Osteocyte (in vitro differentiated cells): ENCODE results near the gene TCF25. TPM values are rescaled to one million over a fixed set of nuclear protein-coding genes. Genes with fewer than 3 reads are reported as not detected.

ENCODE experiments used
- DNase-seq: peaks from one replicate; pipeline ENCODE4 v3.0.0; 2021; ENCODE audit warnings: mixed read lengths; ENCODE audit not compliant: unreplicated experiment; ENCODE audit errors: extremely low spot score
- H3K27ac Mint-ChIP-seq: one replicate; pipeline ENCODE4 v1.8.0; 2021; ENCODE audit warnings: mild to moderate bottlenecking, mixed read lengths; ENCODE audit not compliant: unreplicated experiment
- H3K27me3 Mint-ChIP-seq: one replicate; pipeline ENCODE4 v1.8.0; 2021; ENCODE audit warnings: mixed read lengths; ENCODE audit not compliant: unreplicated experiment
- H3K36me3 Mint-ChIP-seq: one replicate; pipeline ENCODE4 v1.8.0; 2021; ENCODE audit warnings: mixed read lengths; ENCODE audit not compliant: unreplicated experiment
- H3K4me1 Mint-ChIP-seq: one replicate; pipeline ENCODE4 v1.8.0; 2021; ENCODE audit warnings: mixed read lengths; ENCODE audit not compliant: unreplicated experiment
- H3K4me3 Mint-ChIP-seq: one replicate; pipeline ENCODE4 v1.8.0; 2021; ENCODE audit warnings: mild to moderate bottlenecking, moderate library complexity, mixed read lengths; ENCODE audit not compliant: unreplicated experiment
- H3K9me3 Mint-ChIP-seq: one replicate; pipeline ENCODE4 v1.8.0; 2021; ENCODE audit warnings: mixed read lengths; ENCODE audit not compliant: unreplicated experiment
- CTCF ChIP-seq: fragments of 200-600 bp; sonication (generic); IDR thresholded peaks from 2 replicates; pipeline ENCODE4 v1.5.0; 2021; ENCODE audit warnings: antibody characterized with exemption, mild to moderate bottlenecking, moderate library complexity
- total RNA-seq: library from RNA; stranded (reverse); gene quantifications from 2 replicates; pipeline ENCODE4 v1.2.1, GENCODE V29; 2021

TCF25 gene
- total RNA-seq, 1 donor from 2014 or later, result 251 TPM

- peaks cover 27% of the 10 kb centered on the region for H3K36me3 Mint-ChIP-seq
- no peak for TF ChIP-seq CTCF
- H3K9me3 Mint-ChIP-seq, result no peaks in the 10 kb centered on the region
- no peaks in the 10 kb centered on the region for H3K27me3 Mint-ChIP-seq
- no peak overlapping the region for H3K27ac Mint-ChIP-seq
- DNase-seq, result no peak
- H3K4me1 Mint-ChIP-seq, result no peaks in the 10 kb centered on the region
- H3K4me3 Mint-ChIP-seq, result no peak overlapping the region
Measured at GRCh38 chr16:89890200-89890599, 16.8 kb downstream of the TCF25 start.

- H3K9me3 Mint-ChIP-seq, result no peaks in the 10 kb centered on the region
- H3K4me1 Mint-ChIP-seq, result no peaks in the 10 kb centered on the region
- H3K4me3 Mint-ChIP-seq, result no peak overlapping the region
- no peaks in the 10 kb centered on the region for H3K27me3 Mint-ChIP-seq
- H3K36me3 Mint-ChIP-seq, result peaks cover 28% of the 10 kb centered on the region
- H3K27ac Mint-ChIP-seq, result no peak overlapping the region
- no peak for TF ChIP-seq CTCF
- no peak for DNase-seq
Measured at GRCh38 chr16:89890886-89891657, 17.7 kb downstream of the TCF25 start.

GRCh38 chr16:89892055-89892630, 18.8 kb downstream of the TCF25 start:
- no peak overlapping the region for H3K27ac Mint-ChIP-seq
- no peaks in the 10 kb centered on the region for H3K4me1 Mint-ChIP-seq
- no peaks in the 10 kb centered on the region for H3K9me3 Mint-ChIP-seq
- peaks cover 29% of the 10 kb centered on the region for H3K36me3 Mint-ChIP-seq
- no peak for DNase-seq
- no peak overlapping the region for H3K4me3 Mint-ChIP-seq
- H3K27me3 Mint-ChIP-seq, result no peaks in the 10 kb centered on the region
- TF ChIP-seq CTCF, result no peak

GRCh38 chr16:89892635-89893034, 19.2 kb downstream of the TCF25 start:
- H3K4me1 Mint-ChIP-seq, result no peaks in the 10 kb centered on the region
- H3K36me3 Mint-ChIP-seq, result peaks cover 29% of the 10 kb centered on the region
- H3K9me3 Mint-ChIP-seq, result no peaks in the 10 kb centered on the region
- DNase-seq, result no peak
- H3K27me3 Mint-ChIP-seq, result no peaks in the 10 kb centered on the region
- no peak for TF ChIP-seq CTCF
- no peak overlapping the region for H3K27ac Mint-ChIP-seq
- H3K4me3 Mint-ChIP-seq, result no peak overlapping the region
